Measurements from ENCODE around the gene SYT17. TPM values are rescaled to one million over a fixed set of nuclear protein-coding genes. Genes with fewer than 3 reads are reported as not detected.

SYT17 gene
- total RNA-seq, 1 experiment from 2014 or later = 11.8 TPM

DNA sequence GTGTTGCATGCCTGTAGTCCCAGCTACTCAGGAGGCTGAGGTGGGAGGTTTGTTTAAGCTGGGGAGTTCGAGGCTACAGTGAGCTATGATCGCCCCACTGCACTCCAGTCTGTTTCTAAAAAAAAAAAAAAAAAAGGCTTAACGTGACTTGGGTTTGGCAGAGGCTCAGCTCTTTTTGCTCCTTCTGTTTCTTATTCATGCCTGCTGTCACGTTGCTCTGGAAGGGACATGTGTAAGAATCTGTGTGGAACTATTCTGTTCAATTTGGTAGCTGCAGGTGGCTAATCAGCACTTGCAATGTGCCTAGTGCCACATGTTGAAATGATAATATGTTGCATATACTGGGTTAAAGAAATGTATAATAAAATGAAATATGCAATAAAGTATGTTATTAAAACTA lies 20.9 kb upstream of the SYT17 start:
- no peaks in the 10 kb centered on the region for H3K79me2 ChIP-seq (ENCODE audit: low read length)
- CTCF ChIA-PET = no interaction called here

DNA sequence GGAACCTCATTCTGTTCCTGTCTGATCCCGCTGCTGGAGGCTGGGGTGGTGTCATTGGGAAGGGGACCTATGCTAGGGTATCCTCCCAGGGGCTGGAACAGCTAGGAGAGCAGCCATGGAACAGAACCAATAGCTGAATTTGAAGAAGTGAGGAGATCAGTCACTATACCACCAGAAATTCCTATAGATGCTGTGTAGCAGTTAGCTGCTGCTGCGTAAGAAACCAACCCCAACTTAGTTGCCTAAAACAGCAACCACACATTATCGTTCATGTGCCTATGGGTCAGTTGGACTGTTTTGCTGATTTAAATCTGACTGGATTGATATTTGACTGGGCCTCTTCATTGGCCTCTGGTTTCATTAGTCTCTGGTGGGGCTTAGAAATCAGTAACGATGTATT lies 20.4 kb upstream of the SYT17 start:
- H3K9me2 ChIP-seq (replicated peaks; ENCODE audit: low read length) = no peaks in the 10 kb centered on the region

More for the DNA sequence above, 20.9 kb upstream of the SYT17 start:
- BruUV-seq (replicated peaks) = no TSS peak
- H4K20me1 ChIP-seq (ENCODE audit: low read length) = no peaks in the 10 kb centered on the region
- no peak overlapping the region for H3K27ac ChIP-seq (ENCODE audit: low read length)
- DNase-seq (no peak), ATAC-seq (no peak)
- intact Hi-C loops (cut with micrococcal nuclease) = no loop called here
- no peaks in the 10 kb centered on the region for H3K9me3 ChIP-seq (ENCODE audit: low read length)
- H3K9me2 ChIP-seq (replicated peaks; ENCODE audit: low read length) = no peaks in the 10 kb centered on the region
- no peaks in the 10 kb centered on the region for H3F3A ChIP-seq (ENCODE audit: low read length, unreplicated experiment)
- H3K4me1 ChIP-seq (ENCODE audit: insufficient read depth, low read length) = no peaks in the 10 kb centered on the region
- no peaks in the 10 kb centered on the region for H3K27me3 ChIP-seq (ENCODE audit: low read length)
- H3K9ac ChIP-seq (ENCODE audit: low read length) = no peak overlapping the region
- no peak overlapping the region for H3K4me2 ChIP-seq (ENCODE audit: low read length)
- H2AFZ ChIP-seq (ENCODE audit: low read length) = no peak overlapping the region
- no peak overlapping the region for H3K4me3 ChIP-seq (ENCODE audit: low read length)
- POLR2A ChIA-PET (ENCODE audit: unreplicated experiment) = no interaction called here
- TF ChIP-seq EZH2phosphoT487 (IDR thresholded peaks at IDR 0.05; ENCODE audit: borderline replicate concordance, low read length) = no peak
- TF ChIP-seq EZH2 (IDR thresholded peaks at IDR 0.05; ENCODE audit: low read length, unreplicated experiment) = no peak
- no peak for TF ChIP-seq CTCF (conservative IDR thresholded peaks at IDR 0.05; ENCODE audit: low read depth, low read length)
- no peaks in the 10 kb centered on the region for H3K36me3 ChIP-seq (ENCODE audit: low read depth, low read length)

DNA sequence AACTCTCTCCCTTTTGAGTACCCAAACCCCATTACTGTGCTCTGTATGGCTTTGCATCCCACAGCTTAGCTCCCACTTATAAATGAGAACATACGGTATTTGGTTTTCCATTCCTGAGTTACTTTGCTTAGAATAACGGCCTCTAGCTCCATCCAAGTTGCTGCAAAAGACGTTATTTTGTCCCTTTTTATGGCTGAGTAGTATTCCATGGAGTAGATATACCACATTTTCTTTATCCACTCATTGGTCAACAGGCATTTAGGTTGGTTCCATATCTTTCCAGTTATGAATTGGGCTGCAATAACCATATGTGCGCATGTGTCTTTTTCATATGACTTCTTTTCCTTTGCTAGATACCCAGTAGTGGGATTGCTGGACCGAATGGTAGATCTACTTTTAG lies 19.9 kb upstream of the SYT17 start:
- H3K4me3 ChIP-seq (ENCODE audit: low read length) = no peak overlapping the region
- no peak overlapping the region for H3K9ac ChIP-seq (ENCODE audit: low read length)
- intact Hi-C loops (cut with micrococcal nuclease) = no loop called here
- no peaks in the 10 kb centered on the region for H3K79me2 ChIP-seq (ENCODE audit: low read length)
- no peak for DNase-seq
- no TSS peak for BruUV-seq (replicated peaks)
- no peaks in the 10 kb centered on the region for H3K4me1 ChIP-seq (ENCODE audit: insufficient read depth, low read length)
- no peaks in the 10 kb centered on the region for H3K9me3 ChIP-seq (ENCODE audit: low read length)
- no peak for ATAC-seq
- no peak overlapping the region for H3K4me2 ChIP-seq (ENCODE audit: low read length)
- no peak overlapping the region for H2AFZ ChIP-seq (ENCODE audit: low read length)
- H4K20me1 ChIP-seq (ENCODE audit: low read length) = no peaks in the 10 kb centered on the region
- ChIA-PET POLR2A (ENCODE audit: unreplicated experiment) (no interaction called here), CTCF (no interaction called here)
- no peak overlapping the region for H3K27ac ChIP-seq (ENCODE audit: low read length)
- H3K9me2 ChIP-seq (replicated peaks; ENCODE audit: low read length) = no peaks in the 10 kb centered on the region
- TF ChIP-seq CTCF (conservative IDR thresholded peaks at IDR 0.05; ENCODE audit: low read depth, low read length) (no peak), EZH2 (IDR thresholded peaks at IDR 0.05; ENCODE audit: low read length, unreplicated experiment) (no peak), EZH2phosphoT487 (IDR thresholded peaks at IDR 0.05; ENCODE audit: borderline replicate concordance, low read length) (no peak)
- no peaks in the 10 kb centered on the region for H3K27me3 ChIP-seq (ENCODE audit: low read length)
- H3F3A ChIP-seq (ENCODE audit: low read length, unreplicated experiment) = no peaks in the 10 kb centered on the region
- H3K36me3 ChIP-seq (ENCODE audit: low read depth, low read length) = no peaks in the 10 kb centered on the region

More for the DNA sequence above, 20.4 kb upstream of the SYT17 start:
- H2AFZ ChIP-seq (ENCODE audit: low read length) = no peak overlapping the region
- intact Hi-C loops (cut with micrococcal nuclease) = no loop called here
- CTCF ChIA-PET = no interaction called here
- no peak overlapping the region for H3K4me3 ChIP-seq (ENCODE audit: low read length)
- DNase-seq (no peak), ATAC-seq (no peak)
- no peaks in the 10 kb centered on the region for H3K36me3 ChIP-seq (ENCODE audit: low read depth, low read length)
- BruUV-seq (replicated peaks) = no TSS peak
- no peaks in the 10 kb centered on the region for H3K4me1 ChIP-seq (ENCODE audit: insufficient read depth, low read length)
- H3K27ac ChIP-seq (ENCODE audit: low read length) = no peak overlapping the region
- H3K79me2 ChIP-seq (ENCODE audit: low read length) = no peaks in the 10 kb centered on the region
- POLR2A ChIA-PET (ENCODE audit: unreplicated experiment) = no interaction called here
- no peaks in the 10 kb centered on the region for H3F3A ChIP-seq (ENCODE audit: low read length, unreplicated experiment)
- H3K4me2 ChIP-seq (ENCODE audit: low read length) = no peak overlapping the region
- TF ChIP-seq EZH2phosphoT487 (IDR thresholded peaks at IDR 0.05; ENCODE audit: borderline replicate concordance, low read length) (no peak), EZH2 (IDR thresholded peaks at IDR 0.05; ENCODE audit: low read length, unreplicated experiment) (no peak), CTCF (conservative IDR thresholded peaks at IDR 0.05; ENCODE audit: low read depth, low read length) (no peak)
- H3K9me3 ChIP-seq (ENCODE audit: low read length) = no peaks in the 10 kb centered on the region
- H3K9ac ChIP-seq (ENCODE audit: low read length) = no peak overlapping the region
- no peaks in the 10 kb centered on the region for H3K27me3 ChIP-seq (ENCODE audit: low read length)
- H4K20me1 ChIP-seq (ENCODE audit: low read length) = no peaks in the 10 kb centered on the region
